A204.1 (cell line): Measurements from ENCODE around the gene LRMDA.

Experiments
- FAIRE-seq: peaks from 2 replicates; lab custom pipeline; 2012; peaks lifted over from hg19 to GRCh38; lab: Jason Lieb, UNC

LRMDA gene

DNA sequence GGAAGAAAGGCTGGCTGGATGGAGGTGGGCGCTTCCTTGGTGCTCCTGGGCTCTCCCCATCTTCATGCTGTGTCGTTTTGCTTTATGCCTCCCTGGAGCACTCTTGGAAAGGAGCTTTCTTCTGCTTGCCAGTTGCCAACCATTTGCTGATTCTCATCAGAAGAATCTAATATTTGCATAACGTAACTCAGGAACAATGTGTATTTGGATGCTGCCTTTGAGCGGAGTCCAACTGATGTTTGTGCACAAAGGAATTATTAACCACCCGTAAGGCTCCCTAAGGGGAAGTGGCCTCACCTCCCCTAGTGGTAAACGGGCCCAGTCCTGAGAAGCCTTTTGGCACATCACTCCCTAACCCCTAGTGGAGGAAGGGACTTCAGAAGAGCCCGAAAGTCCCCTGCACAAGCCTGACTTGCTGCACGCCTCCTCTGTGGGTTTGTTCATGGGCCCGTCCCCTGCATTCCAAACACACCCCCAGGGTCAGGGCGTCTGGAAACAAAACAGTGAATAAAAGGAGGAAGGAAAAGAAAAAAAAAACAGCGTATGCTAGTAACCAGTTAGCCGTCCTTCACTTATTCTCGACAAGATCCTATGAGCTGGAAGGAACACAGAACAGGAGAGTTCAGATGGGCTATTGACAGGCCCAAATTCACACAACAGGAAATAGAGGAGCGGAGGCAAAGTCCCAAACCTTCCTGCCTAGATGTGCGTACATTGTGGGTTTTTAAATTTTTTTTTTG lies 602.2 kb downstream of the LRMDA start:
- FAIRE-seq: no peak

DNA sequence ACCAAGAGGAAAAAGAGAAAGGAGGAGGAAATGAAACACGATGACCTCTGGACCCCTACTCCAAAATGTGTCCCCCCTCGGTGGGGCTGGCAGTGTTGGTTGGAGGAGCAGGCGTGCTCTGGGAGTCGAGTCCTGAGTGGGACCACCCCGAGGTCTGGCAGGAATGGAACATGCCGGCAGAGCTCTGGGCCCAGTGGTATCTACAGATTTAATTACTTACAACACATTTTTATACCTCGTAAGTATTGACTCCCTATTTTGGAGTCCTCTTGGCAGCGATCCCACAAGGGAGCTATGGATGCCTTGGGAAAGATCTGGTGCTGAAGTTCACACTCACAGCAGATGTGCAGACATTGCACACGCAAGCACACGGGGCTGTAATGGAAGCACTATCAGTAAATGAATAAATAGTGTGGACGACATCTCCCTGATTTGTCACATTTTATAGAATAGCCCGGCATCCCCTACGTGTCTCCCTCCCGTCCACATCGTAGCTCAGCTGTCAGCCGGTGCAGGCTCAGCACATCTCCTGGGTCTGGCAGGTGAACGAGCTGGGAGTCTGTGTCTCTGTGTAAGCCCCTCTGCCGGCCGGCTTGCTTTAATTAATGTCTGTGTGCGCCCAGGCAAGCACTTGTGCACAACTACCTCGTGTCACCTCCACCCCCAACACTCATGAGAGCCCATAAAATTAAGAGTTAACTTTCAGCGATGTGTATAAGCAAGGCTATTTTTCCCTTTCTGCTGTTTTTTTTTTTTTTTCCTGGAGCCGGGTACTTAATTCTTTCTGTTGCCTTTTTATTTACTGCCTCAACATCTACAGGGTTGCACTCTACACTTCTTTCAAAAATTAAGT lies 603.2 kb downstream of the LRMDA start:
- no peak for FAIRE-seq

DNA sequence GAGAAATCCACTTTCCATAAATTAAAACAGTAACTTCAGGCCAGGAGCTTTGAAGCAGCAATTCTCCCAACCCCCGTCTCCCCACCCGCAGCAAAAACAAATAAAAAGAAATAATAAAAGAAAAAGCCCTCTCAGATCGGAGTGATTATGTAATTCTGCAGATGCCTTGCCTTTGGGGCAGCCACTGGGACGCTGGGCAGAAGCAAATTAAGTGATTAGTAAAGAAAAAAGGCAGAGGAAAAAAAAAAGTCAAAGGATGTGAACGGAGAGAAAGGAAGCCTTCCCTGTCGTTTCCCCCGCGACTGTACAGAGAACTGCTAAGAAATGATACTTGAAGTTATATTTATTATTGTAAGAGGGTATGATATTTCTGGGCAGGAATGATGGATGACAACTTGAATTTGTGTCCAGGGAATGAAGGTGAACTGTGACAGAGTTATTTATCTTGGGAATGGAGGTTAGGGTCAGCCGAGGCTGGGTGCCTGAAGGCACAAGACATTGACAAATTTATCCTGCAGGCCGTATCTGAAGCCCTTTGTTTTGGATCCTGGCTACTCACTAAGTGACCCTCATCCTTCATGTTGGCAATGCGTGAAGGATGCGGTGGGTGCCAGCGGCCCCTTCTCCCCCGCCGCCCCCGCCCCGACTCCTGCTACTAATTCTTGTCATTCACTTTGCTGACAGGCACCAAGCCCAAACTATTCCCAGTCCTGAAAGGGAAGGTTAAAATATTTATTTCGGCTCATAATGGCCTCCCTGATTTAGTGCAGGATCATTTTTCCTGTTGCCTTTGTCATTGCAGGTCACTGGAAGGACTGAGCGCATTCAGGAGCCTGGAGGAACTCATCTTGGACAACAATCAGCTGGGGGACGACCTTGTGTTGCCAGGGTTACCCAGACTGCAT lies 604.0 kb downstream of the LRMDA start:
- no peak for FAIRE-seq

DNA sequence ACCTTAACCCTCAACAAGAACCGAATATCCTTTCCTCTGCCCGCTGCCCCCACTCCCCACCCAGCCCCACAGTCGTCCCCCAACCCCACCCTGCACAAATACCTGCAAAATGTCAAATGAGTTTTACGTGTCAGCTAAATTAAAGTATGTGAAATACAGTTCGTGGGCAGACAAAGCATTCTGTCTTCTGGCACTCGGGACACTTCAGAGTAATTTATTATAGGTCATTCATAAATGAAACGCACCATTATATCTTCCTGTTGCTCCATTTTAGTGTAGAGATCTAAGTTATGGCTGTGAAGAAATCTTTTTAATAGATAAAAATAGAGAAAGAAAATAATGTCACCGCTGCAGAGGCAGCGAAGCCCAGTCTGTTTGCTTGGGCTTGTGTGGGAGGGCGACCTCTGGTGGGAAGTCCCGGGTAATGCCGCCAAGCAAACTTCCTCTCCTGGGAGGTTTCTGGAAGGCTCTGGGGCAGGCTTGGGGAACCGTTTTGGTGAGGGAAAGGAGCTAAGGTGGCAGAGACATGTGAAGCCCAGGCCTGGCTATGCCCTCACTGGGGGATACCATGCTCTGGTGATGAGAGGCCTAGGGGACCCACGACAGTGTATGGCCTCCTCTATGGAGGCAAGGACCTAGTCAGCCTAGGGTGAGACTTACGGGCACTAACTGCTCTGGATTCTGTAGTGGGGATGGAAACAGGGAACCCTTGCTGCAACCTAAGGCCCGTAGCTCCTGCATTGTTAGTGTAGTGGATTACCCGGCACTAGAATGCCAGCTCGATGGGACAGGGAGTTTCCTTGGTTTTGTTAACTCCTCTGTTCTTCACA lies 604.9 kb downstream of the LRMDA start:
- peak; percentile 74 for FAIRE-seq

DNA sequence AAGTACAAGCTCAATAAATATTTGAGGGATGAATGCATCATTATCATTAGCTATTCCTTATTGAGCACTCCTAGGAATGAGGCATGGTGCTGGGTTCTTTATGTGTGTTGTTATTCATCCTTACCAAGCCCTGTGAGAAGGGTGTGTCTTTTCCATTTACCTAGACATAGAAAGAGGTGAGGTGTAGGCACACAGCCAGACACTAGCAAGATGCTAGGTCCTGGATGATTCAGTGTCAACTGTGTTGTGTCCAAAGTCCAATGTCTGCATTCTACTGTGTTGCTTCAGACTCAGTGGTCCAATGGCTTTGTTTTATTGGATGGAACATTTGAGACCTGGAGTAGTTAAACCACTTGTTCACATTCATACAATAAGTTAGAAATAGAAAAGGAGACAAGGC lies 605.5 kb downstream of the LRMDA start:
- FAIRE-seq: no peak

DNA sequence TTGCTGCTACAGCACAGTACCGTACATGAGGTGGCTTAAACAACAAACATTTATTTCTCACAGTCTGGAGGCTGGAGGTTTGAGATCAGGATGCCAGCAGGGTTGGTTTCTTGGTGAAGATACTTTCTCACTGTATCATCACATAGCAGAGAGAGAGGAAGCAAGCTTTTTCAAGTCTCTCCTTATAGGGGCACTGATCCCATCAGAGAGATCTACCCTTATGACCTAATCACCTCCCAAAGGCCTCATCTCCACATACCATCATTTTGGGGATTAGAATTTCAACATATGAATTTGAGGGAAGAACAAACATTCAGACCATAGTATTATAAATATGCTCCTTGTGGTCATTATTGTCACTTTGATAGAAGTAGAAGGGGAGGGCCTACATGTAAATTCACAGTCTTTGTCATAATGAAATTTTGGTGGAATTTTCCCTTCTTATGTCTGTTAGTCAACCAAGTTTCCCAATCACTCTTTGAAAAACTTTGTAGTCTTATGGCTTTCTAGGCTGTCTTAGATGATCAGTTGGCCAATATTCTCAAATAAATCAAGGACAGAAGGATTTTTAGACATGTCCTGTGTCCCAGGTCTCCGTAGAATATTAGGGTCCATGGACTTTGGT lies 606.2 kb downstream of the LRMDA start:
- no peak for FAIRE-seq

DNA sequence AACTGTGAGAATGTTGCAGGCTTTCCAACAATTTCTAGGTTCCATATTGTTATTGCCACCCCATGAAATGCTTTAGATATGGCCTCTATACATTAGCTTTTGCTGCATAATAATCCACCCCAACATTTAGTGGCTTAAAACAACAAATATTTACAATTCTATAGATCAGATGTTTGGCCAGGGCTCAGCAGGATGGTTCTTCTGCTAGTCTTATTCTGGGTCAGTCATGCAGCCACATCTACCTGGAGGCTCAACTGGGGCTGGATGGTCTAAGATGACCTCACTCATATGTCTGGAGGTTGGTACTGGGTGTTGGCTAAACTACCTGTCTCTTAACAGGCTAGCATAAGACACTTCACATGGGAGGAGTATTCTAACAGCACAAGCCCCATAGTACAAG lies 607.3 kb downstream of the LRMDA start:
- no peak for FAIRE-seq

DNA sequence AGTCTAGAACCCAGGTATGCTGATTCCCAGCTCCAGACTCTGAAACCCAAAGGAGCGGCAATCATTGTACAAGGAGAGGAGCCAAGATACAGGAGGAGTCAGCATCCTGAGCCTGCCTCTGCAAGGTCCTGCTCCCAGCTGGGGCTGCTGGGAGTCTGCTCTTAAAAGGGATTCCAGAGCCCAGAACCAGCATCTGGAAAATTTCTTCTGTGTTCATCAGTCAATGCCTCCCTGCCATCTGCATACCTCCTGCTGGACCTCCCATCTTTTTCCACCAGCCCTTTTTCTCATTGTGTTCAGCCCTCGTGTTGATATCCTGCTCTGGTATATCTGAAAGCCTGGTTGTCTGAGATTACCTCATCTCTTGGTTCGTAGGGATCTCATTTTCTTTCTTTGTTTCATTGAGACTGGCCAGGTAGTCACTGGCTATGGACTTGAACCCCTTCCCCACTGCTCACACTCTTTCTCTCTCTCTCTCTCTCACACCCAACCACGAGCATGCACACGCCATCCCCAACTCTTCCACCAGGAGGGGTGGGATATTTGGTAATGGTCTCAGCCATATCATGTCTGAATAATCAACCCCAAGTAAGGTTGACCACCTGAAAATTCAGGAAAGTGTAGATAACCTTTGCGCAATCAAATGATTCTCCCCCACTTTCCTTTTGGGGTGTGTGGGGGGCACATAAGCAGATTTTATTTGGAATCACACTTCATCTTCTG lies 608.8 kb downstream of the LRMDA start:
- FAIRE-seq: no peak

DNA sequence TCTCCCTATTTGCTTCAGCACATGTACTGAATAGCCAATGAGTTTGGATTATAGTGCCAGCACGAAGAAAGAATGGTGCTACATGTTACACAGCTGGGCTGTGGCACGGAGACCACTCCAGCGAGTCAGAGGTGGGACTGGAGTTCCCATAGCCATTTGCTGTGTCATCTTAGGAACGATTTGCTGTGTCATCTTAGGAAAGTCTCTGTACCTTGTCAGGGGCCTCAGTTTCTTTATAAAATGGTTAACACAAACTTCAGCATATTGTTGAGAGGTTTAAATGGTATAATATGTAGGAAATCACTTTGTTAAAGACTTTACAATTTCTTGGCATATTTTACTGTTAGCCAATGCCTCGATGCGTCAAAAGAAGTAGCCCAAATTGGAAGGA lies 609.4 kb downstream of the LRMDA start:
- FAIRE-seq: no peak

DNA sequence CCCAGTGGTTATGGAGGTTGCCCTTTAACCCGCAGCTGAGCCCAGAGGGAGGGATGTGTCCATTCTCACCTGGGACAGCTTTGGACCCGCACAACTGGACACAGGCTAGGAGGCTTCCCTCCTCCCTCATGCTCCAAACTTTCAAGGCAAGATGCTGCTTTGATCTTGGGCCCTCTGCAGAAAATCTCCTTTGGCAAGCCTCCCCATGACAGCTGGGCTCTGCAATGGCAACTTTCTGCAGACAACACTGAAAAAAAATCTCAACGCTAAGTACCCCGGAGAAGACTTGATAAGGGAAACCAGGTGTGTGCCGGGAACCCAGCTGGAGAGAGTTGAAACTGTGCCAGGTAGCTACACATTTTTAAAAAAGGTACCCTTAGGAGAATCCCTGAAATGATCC lies 610.1 kb downstream of the LRMDA start:
- FAIRE-seq: no peak

DNA sequence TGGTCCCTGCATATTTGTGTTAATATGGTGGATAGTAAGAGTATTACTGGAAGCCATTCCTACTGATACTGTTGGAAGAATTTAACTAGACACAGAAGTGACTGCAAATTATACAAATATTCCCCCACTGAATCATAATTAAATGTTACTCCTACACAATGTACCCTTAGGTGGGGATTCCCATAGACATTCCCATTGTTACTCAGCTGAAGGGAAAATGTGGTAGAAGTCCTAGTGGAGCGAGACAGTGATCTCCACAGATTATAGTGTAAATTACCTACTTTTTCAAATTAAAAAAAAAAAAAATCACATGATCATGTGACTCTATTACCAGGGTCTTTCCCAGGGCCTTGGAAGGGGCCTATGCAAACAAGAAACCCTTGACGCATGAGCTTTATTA lies 611.8 kb downstream of the LRMDA start:
- FAIRE-seq: no peak

DNA sequence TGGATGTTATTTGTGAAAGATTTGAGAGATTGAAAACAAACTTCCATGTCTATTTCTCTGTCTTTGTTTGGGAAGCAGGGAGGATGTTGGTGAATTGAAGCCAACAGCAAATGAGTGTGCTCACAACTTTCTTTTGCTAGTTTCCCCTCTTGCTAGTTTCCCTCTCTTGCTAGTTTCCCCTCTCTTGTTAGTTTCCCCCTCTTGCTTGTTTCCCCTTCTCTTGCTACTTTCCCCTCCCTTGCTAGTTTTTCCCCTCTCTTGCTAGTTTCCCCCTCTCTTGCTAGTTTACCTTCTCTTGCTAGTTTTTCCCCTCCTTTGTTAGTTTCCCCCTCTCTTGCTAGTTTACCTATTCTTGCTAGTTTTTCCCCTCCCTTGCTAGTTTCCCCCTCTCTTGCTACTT lies 613.3 kb downstream of the LRMDA start:
- FAIRE-seq: no peak

DNA sequence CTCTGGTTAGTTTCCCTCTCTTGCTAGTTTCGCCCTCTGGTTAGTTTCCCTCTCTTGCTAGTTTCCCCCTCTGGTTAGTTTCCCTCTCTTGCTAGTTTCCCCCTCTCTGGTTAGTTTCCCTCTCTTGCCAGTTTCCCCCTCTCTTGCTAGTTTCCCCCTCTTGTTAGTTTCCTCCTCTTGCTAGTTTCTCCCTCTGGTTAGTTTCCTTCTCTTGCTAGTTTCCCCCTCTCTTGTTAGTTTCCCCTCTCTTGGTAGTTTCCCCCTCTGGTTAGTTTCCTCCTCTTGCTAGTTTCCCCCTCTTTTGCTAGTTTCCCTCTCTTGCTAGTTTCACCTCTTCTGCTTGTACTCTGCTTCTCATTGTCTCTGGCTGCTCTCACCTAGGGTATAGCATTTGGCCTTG lies 613.8 kb downstream of the LRMDA start:
- no peak for FAIRE-seq

DNA sequence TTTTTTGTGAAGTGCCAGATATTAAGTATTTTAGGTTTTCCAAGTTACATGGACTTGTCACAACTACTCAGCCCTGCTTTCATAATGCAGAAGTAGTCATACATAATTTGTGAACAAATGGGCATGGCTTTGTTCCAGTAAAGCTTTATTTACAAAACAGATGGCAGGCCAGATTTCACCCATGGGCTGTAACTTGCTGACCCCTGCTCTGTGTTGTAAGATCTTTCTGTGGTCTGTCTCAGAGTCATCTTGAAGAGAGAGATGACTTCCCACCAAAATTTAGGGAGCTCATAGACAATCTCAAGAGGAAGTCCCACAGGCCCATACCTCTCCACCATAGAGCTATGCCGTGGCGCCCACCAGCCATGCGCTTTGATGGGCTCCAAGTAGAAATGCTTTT lies 616.1 kb downstream of the LRMDA start:
- no peak for FAIRE-seq

DNA sequence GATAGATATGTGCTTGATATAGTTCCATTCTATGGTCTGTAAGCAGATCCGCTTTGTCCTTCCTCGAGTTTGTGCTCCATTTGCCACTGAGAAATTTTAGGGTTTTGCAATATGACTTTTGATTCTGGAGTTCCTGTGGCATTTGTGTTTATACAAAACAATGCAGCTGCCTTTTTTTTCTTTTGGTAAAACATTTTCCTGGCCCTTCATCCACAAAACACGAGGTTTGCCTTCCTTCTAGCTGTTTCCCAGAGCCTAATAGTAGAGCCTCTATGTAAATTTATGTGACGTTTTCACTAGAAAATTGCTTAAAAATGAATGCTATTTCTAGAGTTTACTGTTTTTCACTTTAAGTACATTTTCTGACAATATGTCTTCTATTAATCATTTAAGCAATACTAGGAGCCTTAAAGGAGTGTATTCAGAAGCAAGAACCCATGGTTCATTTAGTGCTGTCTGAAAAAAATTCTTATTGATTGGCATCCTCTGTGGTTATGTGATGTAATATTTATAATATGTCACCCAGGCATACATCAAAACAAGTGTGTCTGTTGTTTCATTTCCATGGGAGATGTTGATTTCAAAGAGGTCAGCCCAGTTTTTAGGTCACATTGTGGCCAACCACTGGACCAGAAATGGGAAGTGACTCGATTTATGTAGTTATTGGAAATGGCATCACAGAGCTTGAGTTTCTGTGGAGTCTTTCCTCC lies 618.3 kb downstream of the LRMDA start:
- no peak for FAIRE-seq

DNA sequence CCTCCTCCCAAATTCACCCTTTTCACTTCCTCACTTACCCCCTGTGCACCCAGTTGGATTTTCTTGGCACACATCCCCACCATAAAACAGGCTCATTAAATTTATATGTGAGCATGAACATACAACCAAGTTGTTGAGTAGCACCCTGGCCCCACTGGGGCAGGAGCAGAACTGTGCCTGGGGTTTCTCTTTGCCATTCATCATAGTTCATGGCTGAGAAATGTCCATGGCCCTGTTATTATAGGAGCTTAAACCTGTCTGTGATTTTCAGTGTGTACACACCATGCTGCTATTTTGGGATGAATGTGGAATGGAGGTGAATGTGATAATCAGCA lies 618.8 kb downstream of the LRMDA start:
- FAIRE-seq: no peak

DNA sequence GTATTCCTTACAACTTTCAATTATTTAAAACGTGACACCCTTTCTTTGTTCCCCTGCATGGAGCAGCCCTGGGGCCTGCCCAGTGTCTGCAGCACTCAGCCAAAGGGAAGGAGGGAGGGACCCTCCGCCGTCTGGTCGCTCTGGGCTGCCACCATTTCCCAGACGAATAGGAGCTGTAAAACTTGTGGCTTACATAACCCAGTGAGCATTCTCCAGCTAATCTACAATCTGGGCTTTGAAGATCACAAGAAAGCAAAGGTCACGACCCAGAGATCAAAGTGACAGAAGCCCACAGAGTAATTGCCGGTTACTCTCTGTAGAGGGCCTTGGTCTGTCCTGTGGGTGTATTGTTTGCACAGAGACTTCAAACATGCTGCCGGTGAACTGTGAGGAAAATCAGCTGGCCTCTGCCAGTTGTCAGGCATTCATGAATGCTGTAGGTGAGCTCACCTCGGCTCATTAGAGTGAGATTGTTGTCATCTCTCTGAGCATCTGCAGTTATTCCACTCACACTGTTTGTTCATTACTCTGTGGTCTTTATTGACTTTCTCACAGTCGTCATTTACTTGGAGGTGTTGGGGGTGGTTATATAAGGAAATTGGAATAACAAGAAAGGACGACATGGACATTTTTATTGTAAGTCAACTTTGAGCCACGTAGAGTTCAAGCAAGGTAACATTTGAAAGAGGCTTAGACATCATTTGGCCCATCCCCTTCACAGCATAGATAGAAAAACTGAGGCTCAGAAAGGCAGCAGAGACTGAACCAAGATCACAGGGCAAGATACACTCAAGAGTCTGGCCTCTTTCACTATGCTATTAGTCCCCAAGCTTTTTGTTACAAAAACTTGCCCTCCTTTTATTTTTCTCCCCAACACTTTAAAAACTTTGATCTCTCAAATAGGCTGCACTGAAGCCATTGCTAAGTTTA lies 619.8 kb downstream of the LRMDA start:
- FAIRE-seq: no peak

DNA sequence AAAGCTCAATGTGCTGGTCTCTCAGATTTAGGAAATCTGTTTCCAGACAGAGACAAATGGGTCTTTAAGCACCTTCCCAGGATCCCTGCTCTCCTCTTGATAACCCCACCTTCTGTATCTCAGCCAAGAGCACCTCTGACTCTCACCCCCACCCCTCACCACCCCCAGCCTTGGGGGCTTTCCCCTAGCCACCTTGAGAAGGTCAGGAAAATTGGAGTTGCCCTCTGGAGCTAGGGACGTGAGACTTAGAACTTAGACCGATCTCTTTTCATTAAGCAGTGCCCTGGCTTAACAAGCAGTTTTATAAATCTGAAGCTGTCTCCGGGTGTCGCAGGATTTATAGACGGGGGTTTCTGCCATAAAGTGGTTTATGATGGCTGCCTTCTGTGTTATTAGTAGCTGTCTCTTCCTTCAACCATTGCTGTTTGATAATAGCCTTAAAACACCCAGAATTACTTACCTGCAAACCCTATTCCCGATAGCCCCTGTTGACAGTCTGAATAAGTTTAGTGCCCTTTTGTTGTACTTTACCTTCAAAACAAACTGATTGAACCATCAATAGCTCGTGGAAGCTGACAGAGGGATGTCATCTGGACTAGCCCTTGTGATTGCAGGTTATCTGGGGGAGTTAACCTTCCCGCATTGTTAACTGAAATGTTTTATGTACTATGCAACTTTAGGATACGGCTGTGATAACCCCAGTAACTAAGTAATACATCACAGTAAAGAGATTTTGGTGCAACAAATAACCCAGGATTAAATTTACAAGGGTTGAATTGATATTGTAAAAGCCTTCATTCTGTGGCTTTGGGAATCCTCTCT lies 621.5 kb downstream of the LRMDA start:
- no peak for FAIRE-seq
